Measurements from ENCODE around the gene KRIT1. TPM values are rescaled to one million over a fixed set of nuclear protein-coding genes. Genes with fewer than 3 reads are reported as not detected.

The KRIT1 gene
- total RNA-seq, 1 donor from 2014 or later = 43.5 TPM

DNA sequence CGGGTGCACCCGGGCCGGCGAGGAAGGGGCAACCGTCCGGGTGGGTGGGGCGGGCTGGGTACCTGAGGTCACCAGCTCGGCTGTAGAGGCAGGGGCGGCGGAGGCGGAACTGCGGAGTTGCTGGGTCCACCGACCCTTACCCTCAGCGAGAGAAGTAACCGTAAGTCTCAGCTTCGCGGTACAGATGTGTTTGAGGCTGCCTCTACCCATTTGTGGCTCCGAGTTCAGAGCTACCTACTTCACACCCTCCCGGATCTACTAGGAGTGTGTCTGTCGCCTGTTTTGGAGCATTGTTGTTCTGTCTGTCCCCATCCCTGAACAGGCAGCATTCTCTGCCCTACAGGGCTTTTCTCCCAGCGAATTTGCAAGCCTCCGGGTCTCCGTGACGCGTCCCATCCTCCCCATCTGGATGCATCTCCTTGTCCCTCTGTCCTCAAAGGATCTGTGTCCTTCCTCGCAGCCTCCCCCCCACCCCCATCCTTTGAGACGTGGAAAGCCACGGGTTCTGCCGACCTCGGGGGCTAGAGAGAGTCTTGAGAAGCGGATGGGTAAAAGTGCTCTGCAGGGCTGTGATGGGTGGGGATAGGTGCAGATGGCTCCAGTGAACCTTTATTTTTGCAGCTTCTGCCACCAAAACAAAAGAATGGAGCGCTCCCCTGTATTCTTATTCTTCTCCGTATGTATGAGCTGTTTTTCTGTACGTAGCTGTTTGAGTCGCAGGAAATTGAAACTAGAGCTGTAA lies 817 bp upstream of the KRIT1 start:
- Mint-ChIP-seq H3K36me3 (peaks cover 3% of the 10 kb centered on the region), H3K4me3 (peak overlapping the region; percentile 91), H3K4me1 (ENCODE audit: unreplicated experiment) (peaks cover 35% of the 10 kb centered on the region), H3K27ac (peak overlapping the region; percentile 89), H3K9me3 (no peaks in the 10 kb centered on the region), H3K27me3 (no peaks in the 10 kb centered on the region)
- no peak for DNase-seq (ENCODE audit: extremely low spot score, unreplicated experiment)
- TF ChIP-seq, protein P1, sequence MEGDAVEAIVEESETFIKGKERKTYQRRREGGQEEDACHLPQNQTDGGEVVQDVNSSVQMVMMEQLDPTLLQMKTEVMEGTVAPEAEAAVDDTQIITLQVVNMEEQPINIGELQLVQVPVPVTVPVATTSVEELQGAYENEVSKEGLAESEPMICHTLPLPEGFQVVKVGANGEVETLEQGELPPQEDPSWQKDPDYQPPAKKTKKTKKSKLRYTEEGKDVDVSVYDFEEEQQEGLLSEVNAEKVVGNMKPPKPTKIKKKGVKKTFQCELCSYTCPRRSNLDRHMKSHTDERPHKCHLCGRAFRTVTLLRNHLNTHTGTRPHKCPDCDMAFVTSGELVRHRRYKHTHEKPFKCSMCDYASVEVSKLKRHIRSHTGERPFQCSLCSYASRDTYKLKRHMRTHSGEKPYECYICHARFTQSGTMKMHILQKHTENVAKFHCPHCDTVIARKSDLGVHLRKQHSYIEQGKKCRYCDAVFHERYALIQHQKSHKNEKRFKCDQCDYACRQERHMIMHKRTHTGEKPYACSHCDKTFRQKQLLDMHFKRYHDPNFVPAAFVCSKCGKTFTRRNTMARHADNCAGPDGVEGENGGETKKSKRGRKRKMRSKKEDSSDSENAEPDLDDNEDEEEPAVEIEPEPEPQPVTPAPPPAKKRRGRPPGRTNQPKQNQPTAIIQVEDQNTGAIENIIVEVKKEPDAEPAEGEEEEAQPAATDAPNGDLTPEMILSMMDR (conservative IDR thresholded peaks at IDR 0.05) = peak; percentile 8

DNA sequence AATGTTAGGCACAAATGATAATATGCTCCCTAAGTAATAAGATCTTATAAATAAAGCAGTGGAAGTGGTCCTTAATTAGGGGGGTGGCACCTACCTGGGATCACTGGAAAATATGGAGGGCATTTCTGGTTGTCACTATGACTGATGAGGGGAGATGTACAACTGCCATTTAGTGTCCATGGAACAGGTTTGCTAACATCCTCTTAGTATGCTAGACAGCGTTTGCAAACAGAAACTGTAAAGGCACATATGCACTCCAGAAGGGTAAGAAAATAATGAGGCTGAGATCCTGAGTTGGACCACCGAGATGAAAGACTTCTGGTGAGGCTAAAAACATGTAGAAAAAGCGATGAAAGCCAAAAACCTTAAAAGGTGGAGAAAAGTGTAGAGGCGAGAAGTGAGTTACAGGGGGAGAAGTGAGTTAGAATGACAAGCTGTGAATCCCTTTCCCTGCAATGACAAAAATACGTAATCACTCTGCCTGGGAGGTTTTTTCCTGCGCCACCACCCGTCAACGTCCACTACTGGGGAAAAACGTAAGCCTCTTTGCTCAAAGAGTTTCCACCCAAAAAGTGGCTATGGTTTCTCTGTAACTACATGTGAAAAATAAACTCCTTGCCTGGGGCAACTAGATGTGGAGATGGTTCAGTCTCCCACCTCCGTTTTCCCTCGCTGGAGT lies 767 bp downstream of the KRIT1 start:
- TF ChIP-seq, protein P1 (conservative IDR thresholded peaks at IDR 0.05) = no peak
- peak overlapping the region; percentile 100 for H3K27ac Mint-ChIP-seq
- no peaks in the 10 kb centered on the region for H3K36me3 Mint-ChIP-seq
- no peaks in the 10 kb centered on the region for H3K27me3 Mint-ChIP-seq
- no peaks in the 10 kb centered on the region for H3K9me3 Mint-ChIP-seq
- H3K4me1 Mint-ChIP-seq (ENCODE audit: unreplicated experiment) = peaks cover 32% of the 10 kb centered on the region
- H3K4me3 Mint-ChIP-seq = peak overlapping the region; percentile 98
- no peak for DNase-seq (ENCODE audit: extremely low spot score, unreplicated experiment)

DNA sequence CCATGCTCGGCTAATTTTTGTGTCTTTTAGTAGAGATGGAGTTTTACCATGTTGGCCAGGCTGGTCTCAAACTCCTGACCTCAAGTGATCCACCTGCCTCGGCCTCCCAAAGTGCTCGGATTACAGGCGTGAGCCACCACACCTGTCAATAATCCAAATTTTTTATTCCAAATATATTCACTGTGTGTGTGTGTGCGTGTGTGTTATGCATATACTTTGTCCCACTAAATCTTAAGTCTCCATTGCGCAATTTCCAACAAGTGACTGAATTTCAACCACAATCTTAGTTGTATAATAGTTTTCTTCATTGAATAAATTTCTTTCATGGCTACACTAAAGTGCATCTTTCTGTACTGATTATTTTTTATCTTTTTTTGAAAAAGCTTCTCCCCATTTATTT lies 2.7 kb downstream of the KRIT1 start:
- DNase-seq (ENCODE audit: extremely low spot score, unreplicated experiment) = no peak
- Mint-ChIP-seq H3K36me3 (no peaks in the 10 kb centered on the region), H3K27me3 (no peaks in the 10 kb centered on the region), H3K27ac (no peak overlapping the region), H3K4me3 (no peak overlapping the region), H3K9me3 (no peaks in the 10 kb centered on the region), H3K4me1 (ENCODE audit: unreplicated experiment) (peaks cover 26% of the 10 kb centered on the region)
- TF ChIP-seq, protein P1 (conservative IDR thresholded peaks at IDR 0.05) = no peak

DNA sequence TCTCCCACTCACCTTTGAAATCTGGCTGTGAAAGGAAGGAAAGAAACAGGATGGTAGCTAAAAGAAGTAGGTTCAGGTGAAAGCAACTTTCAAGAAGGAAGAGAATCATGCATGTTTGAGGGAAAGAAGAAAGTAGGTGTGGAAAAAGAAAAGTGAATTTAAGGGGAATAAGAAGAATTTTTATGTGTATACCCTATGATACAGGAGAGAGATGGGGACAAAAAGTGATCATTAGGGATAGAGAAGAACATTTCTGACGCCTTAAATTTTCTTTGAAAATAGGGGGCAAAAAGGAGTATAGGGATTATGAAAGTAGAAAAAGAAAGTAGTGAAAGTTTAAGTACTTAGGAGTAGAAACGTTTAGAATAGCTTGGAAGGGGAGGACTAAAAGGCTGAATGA lies 15.2 kb downstream of the KRIT1 start:
- no peaks in the 10 kb centered on the region for H3K4me1 Mint-ChIP-seq (ENCODE audit: unreplicated experiment)
- no peaks in the 10 kb centered on the region for H3K9me3 Mint-ChIP-seq
- no peak overlapping the region for H3K27ac Mint-ChIP-seq
- no peaks in the 10 kb centered on the region for H3K27me3 Mint-ChIP-seq
- no peak for DNase-seq (ENCODE audit: extremely low spot score, unreplicated experiment)
- no peak overlapping the region for H3K4me3 Mint-ChIP-seq
- TF ChIP-seq, protein P1 (conservative IDR thresholded peaks at IDR 0.05) = no peak
- peaks cover 40% of the 10 kb centered on the region for H3K36me3 Mint-ChIP-seq

DNA sequence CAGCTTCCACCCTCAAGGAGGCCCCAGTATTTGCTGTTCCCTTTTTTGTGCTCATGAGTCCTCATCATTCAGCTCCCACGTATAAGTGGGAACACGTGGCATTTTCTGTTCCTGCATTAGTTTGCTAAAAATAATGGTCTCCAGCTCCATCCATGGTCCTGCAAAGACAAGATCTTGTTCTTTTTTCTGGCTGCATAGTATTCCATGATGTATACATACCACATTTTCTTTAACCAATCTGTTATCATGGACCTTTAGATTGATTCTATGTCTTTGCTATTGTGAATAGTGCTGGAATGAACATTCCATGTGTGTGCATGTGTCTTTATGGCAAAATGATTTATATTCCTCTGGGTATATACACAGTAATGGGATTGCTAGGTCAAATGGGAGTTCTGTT lies 17.0 kb downstream of the KRIT1 start:
- H3K4me3 Mint-ChIP-seq = no peak overlapping the region
- H3K27me3 Mint-ChIP-seq = no peaks in the 10 kb centered on the region
- TF ChIP-seq, protein P1 (conservative IDR thresholded peaks at IDR 0.05) = no peak
- DNase-seq (ENCODE audit: extremely low spot score, unreplicated experiment) = no peak
- H3K27ac Mint-ChIP-seq = no peak overlapping the region
- peaks cover 40% of the 10 kb centered on the region for H3K36me3 Mint-ChIP-seq
- H3K4me1 Mint-ChIP-seq (ENCODE audit: unreplicated experiment) = no peaks in the 10 kb centered on the region
- H3K9me3 Mint-ChIP-seq = no peaks in the 10 kb centered on the region
